ENCODE data around the gene CTDSP2. TPM values are rescaled to one million over a fixed set of nuclear protein-coding genes. Genes with fewer than 3 reads are reported as not detected.

The CTDSP2 gene
- total and polyA plus RNA-seq, 2 of the 8 experiments (the other 6 are each of a cell fraction or from before 2014, with no cell fraction given), result 71.3 to 91.7 TPM

DNA sequence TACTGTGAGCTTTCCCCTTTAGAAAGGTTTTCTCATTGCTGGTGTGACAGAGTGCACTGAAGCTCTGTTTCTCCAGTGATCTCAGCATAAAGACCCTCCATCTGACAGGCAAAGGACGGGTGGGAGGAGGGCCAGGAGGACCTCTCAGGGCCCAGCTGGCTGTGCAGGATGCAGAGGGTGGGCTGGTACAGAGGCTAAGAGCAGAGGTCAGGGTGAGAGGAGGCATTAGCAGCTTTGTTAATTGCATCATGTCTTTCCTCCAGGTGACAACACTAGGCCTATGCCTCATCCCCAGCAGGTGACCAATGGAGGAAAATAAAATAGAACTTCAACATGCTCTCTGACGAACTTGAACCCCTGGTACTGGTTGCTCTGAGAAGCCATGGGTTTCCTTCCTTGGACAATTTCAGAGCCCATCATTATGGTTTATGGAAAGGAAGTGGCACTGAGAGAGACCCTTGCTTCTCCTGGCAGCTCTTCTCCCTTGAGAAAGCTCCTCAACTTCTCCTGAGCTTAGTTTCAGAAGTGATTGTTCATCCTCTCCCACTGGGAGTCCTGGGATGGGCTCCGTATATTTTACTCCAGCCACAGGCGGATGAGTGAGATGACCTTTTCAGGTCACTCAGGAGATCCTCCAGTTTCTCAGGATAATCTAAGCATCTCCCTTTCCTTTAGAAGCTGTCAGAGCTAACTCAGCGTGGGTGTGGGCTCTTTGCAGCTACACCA lies 49.0 kb upstream of the CTDSP2 start:
- POLR2A ChIA-PET (ENCODE audit: partially characterized antibody), result interaction anchor here (0.7 to 8.6 kb wide), 11 partner anchors 8 to 1426 kb away, joined by 3 to 181 read pairs (median 10); partner anchors contain the start of gene CTDSP2
- Histone ChIP-seq H3K9me3 (ENCODE audit: insufficient read depth in 2 of 2, low read depth in 1 of 2, low read length in 1 of 2) (no peaks in the 10 kb centered on the region), H2BK120ac (replicated peaks; ENCODE audit: low read depth, low read length) (no peak overlapping the region), H3K4me2 (ENCODE audit: insufficient read depth in 1 of 2, low read depth in 2 of 2, low read length in 2 of 2) (peak overlapping the region in 1 of 2 experiments; percentile 68; a peak in 2 of 4 replicates), H3K18ac (ENCODE audit: extremely low read depth, low read length) (0 out of 2 replicates have a peak overlapping the region, but pooled peaks have one; percentile 60), H3K36me3 (ENCODE audit: control insufficient read depth in 2 of 4, insufficient read depth in 4 of 4, low read length in 3 of 4) (no peaks in the 10 kb centered on the region), H3K14ac (ENCODE audit: insufficient read length) (no peak overlapping the region), H2BK20ac (ENCODE audit: low read length) (peak overlapping the region; percentile 80; the same call in 1 of the 2 replicates), H3K4me1 (replicated peaks in 1 of 4; ENCODE audit: control insufficient read depth in 3 of 4, insufficient read depth in 4 of 4, low read length in 3 of 4) (peaks cover 12 to 28% (median 19%) of the 10 kb centered on the region in 4 experiments), H3K23ac (ENCODE audit: insufficient read length) (no peak overlapping the region), H3K23me2 (ENCODE audit: low read depth, low read length) (peaks cover 4% of the 10 kb centered on the region; the same call in 1 of the 2 replicates), H3K79me2 (ENCODE audit: control insufficient read depth in 1 of 2, insufficient read depth in 2 of 2, low read length in 2 of 2) (no peaks in the 10 kb centered on the region), H3K4me3 (ENCODE audit: extremely low read depth in 1 of 4, insufficient read depth in 2 of 4, low read depth in 3 of 4, low read length in 4 of 4) (peak overlapping the region in 1 of 4 experiments; percentile 64; a peak in 1 of 8 replicates), H2BK15ac (ENCODE audit: low read length) (peak overlapping the region; percentile 65; the same call in 1 of the 2 replicates), H4K20me1 (replicated peaks in 1 of 2; ENCODE audit: control insufficient read depth in 1 of 2, insufficient read depth in 2 of 2, low read length in 2 of 2) (no peaks in the 10 kb centered on the region), H2AFZ (ENCODE audit: low read length) (no peak overlapping the region), H3K27me3 (replicated peaks in 1 of 4; ENCODE audit: control insufficient read depth in 3 of 4, extremely low read depth in 1 of 4, insufficient read depth in 3 of 4, low read length in 3 of 4) (peaks cover 0 to 10% (median 8%) of the 10 kb centered on the region in 4 experiments; a peak in 4 of 7 replicates), H3K56ac (replicated peaks; ENCODE audit: insufficient read length, low read depth, low read length) (no peak overlapping the region), H3K27ac (ENCODE audit: low read depth, low read length) (no peak overlapping the region), H2BK12ac (ENCODE audit: low read depth, low read length) (peak overlapping the region; percentile 63; the same call in 1 of the 2 replicates), H4K91ac (replicated peaks; ENCODE audit: insufficient read length, low read length) (no peak overlapping the region), H4K8ac (ENCODE audit: extremely low read depth, insufficient read depth, low read length) (no peak overlapping the region), H2AK5ac (ENCODE audit: low read depth, low read length) (peak overlapping the region; percentile 65; the same call in 1 of the 2 replicates), H3K79me1 (ENCODE audit: low read depth, low read length) (no peaks in the 10 kb centered on the region), H2BK5ac (ENCODE audit: low read depth, low read length) (no peak overlapping the region), H3K9ac (replicated peaks in 1 of 4; ENCODE audit: extremely low read depth in 1 of 4, low read depth in 3 of 4, low read length in 3 of 4) (peak overlapping the region in 1 of 4 experiments; percentile 21; a peak in 1 of 7 replicates), H4K5ac (ENCODE audit: insufficient read length, low read depth, low read length) (no peak overlapping the region), H3K4ac (replicated peaks; ENCODE audit: insufficient read length, low read depth, low read length) (peak overlapping the region; percentile 6)
- DNase-seq (ENCODE audit: low read depth in 1 of 2, low spot score in 2 of 2) (no peak), FAIRE-seq (no peak)
- CTCF ChIA-PET (ENCODE audit: partially characterized antibody), result interaction anchor here (0.9 to 8.7 kb wide), 19 partner anchors 10 to 130 kb away, joined by 3 to 119 read pairs (median 15); partner anchors contain the start of genes CTDSP2 and CYP27B1
- TF ChIP-seq, protein P1, sequence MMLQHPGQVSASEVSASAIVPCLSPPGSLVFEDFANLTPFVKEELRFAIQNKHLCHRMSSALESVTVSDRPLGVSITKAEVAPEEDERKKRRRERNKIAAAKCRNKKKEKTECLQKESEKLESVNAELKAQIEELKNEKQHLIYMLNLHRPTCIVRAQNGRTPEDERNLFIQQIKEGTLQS (IDR thresholded peaks at IDR 0.05; ENCODE audit: insufficient read depth, low read depth, low read length), result no peak
- WGBS, 2 experiments (ENCODE audit: extremely low coverage in 1 of 2, insufficient coverage in 1 of 2, insufficient read length in 1 of 2, insufficient replicate concordance in 2 of 2, low coverage in 1 of 2, low lambda C conversion rate in 2 of 2, missing lambda C conversion rate in 1 of 2), result 74% methylated on average over 5 of the region's 5 CpGs; no CpG with 5 or more reads in 1 of the 2 experiments

Measured in H1 (cell line).